Liver (tissue), 3 donors: ENCODE results near the gene SCG3.

Experiments
- EGR1 ChIP-seq, 2 donors: IDR thresholded peaks; 2 replicates each; pipeline ENCODE4 v1.6.1; 2016 to 2018; ENCODE audit warnings: antibody characterized with exemption in 2 of 2, low read depth in 2 of 2
- GABPA ChIP-seq, 2 donors: IDR thresholded peaks in 1 of 2; conservative IDR thresholded peaks in 1 of 2; 2 replicates each; pipeline ENCODE4 v1.6.1; 2016; ENCODE audit warnings: antibody characterized with exemption in 2 of 2, mild to moderate bottlenecking in 1 of 2, moderate library complexity in 1 of 2
- JUND ChIP-seq, 2 donors: IDR thresholded peaks; 2 replicates each; pipeline ENCODE4 v1.6.1; 2016; ENCODE audit warnings: antibody characterized with exemption in 2 of 2
- TAF1 ChIP-seq: conservative IDR thresholded peaks from 2 replicates; pipeline ENCODE4 v1.6.1; 2016; ENCODE audit warnings: antibody characterized with exemption, mild to moderate bottlenecking
- YY1 ChIP-seq: IDR thresholded peaks from 2 replicates; pipeline ENCODE4 v1.6.1; 2016; ENCODE audit warnings: antibody characterized with exemption, mild to moderate bottlenecking
- TF ChIP-seq, protein P1 (sequence below): fragments of 150-350 bp; IDR thresholded peaks from 2 replicates; pipeline ENCODE4 v1.5.1; 2017; ENCODE audit warnings: improper control_type of control experiment, low read depth, low read length; ENCODE audit not compliant: missing input control
- TF ChIP-seq, protein P2 (sequence below): IDR thresholded peaks from 2 replicates; pipeline ENCODE4 v1.6.1; 2016; ENCODE audit warnings: antibody characterized with exemption
- TF ChIP-seq, protein P3 (sequence below): IDR thresholded peaks from 2 replicates; pipeline ENCODE4 v1.6.1; 2016; ENCODE audit warnings: antibody characterized with exemption
- TF ChIP-seq, protein P4 (sequence below): IDR thresholded peaks from 2 replicates; pipeline ENCODE4 v1.6.1; 2016; ENCODE audit warnings: antibody characterized with exemption, mild to moderate bottlenecking
- donor health status: healthy.
- donor health status: healthy.

DNA sequence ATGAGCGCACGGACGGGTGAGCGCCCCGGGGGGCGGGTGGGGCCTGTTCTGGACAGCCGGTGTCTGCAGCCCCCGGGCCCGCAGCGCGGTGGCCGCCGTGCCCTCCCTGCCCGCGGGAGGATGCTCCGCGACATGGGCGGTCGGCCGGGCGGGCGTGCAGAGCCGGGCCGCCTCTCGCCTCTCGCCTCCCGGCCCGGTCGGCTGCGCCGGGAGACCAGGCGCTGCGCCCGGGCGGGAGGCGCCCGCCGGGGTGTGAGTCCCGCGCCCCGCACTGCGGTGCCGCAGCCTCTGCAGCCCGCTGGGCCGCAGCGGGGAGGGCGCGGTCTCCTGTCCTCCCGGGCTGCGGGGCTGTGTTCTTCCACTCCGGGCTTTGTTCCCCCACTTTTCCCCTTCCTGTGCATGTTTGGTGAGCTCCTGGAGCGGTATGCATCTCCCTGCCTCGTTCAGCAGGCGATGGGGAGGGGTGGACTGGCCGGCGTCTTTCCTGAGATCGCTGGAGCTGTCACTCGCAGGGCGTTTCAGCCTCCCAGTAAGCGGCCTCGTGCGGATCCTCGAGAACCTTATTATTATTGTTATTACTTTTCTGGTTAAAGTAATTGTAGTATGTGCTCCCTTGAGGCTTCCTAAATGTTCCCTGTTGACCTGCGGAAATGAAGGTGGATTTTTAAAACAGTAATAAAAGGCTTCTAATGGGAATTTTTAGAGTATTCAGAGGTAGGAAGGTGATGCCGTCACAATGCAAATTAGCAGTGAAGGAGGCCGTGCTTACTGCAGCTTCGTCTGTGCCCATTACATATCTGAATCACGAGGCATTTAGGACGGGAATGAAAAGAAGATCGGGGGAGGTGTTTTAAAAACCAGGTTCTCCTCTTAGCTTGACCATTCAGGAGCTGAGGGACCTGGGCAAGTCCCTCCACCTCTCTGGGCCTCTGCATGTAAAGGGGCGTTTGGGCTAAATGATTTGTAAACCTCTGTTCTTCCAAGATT is 70.7 kb downstream of the SCG3 start:
- TF ChIP-seq, protein P1, sequence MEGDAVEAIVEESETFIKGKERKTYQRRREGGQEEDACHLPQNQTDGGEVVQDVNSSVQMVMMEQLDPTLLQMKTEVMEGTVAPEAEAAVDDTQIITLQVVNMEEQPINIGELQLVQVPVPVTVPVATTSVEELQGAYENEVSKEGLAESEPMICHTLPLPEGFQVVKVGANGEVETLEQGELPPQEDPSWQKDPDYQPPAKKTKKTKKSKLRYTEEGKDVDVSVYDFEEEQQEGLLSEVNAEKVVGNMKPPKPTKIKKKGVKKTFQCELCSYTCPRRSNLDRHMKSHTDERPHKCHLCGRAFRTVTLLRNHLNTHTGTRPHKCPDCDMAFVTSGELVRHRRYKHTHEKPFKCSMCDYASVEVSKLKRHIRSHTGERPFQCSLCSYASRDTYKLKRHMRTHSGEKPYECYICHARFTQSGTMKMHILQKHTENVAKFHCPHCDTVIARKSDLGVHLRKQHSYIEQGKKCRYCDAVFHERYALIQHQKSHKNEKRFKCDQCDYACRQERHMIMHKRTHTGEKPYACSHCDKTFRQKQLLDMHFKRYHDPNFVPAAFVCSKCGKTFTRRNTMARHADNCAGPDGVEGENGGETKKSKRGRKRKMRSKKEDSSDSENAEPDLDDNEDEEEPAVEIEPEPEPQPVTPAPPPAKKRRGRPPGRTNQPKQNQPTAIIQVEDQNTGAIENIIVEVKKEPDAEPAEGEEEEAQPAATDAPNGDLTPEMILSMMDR: no peak
- TF ChIP-seq GABPA (IDR thresholded peaks at IDR 0.05 in 1 of 2, conservative IDR thresholded peaks at IDR 0.05 in 1 of 2): no peak
- no peak for TF ChIP-seq YY1
- TF ChIP-seq EGR1 (IDR thresholded peaks at IDR 0.05; ENCODE audit: low read depth in 2 of 2): no peak
- TF ChIP-seq JUND (IDR thresholded peaks at IDR 0.05): no peak
- TF ChIP-seq, protein P2, sequence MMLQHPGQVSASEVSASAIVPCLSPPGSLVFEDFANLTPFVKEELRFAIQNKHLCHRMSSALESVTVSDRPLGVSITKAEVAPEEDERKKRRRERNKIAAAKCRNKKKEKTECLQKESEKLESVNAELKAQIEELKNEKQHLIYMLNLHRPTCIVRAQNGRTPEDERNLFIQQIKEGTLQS: no peak
- TF ChIP-seq, protein P3, sequence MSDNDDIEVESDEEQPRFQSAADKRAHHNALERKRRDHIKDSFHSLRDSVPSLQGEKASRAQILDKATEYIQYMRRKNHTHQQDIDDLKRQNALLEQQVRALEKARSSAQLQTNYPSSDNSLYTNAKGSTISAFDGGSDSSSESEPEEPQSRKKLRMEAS: no peak
- TF ChIP-seq TAF1: no peak
- TF ChIP-seq, protein P4, sequence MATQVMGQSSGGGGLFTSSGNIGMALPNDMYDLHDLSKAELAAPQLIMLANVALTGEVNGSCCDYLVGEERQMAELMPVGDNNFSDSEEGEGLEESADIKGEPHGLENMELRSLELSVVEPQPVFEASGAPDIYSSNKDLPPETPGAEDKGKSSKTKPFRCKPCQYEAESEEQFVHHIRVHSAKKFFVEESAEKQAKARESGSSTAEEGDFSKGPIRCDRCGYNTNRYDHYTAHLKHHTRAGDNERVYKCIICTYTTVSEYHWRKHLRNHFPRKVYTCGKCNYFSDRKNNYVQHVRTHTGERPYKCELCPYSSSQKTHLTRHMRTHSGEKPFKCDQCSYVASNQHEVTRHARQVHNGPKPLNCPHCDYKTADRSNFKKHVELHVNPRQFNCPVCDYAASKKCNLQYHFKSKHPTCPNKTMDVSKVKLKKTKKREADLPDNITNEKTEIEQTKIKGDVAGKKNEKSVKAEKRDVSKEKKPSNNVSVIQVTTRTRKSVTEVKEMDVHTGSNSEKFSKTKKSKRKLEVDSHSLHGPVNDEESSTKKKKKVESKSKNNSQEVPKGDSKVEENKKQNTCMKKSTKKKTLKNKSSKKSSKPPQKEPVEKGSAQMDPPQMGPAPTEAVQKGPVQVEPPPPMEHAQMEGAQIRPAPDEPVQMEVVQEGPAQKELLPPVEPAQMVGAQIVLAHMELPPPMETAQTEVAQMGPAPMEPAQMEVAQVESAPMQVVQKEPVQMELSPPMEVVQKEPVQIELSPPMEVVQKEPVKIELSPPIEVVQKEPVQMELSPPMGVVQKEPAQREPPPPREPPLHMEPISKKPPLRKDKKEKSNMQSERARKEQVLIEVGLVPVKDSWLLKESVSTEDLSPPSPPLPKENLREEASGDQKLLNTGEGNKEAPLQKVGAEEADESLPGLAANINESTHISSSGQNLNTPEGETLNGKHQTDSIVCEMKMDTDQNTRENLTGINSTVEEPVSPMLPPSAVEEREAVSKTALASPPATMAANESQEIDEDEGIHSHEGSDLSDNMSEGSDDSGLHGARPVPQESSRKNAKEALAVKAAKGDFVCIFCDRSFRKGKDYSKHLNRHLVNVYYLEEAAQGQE: no peak
